Activated T-cell treated with anti-CD3 and anti-CD28 coated beads, Interleukin-2, amount 50 U/mL, for 72 hours (primary cell): Measurements from ENCODE around the gene CLCN7. TPM values are rescaled to one million over a fixed set of nuclear protein-coding genes. Genes with fewer than 3 reads are reported as not detected.
A peak's percentile ranks its signal among the peaks of the same experiment; 100 is the strongest.

Experiments
- ATAC-seq, 2 donors: fragments of 150-1000 bp; cut with Tn5 transposase; replicated peaks in 1 of 2; 2 replicates each; pipeline ENCODE4 v1.10.0; 2021; ENCODE audit warnings: moderate library complexity in 2 of 2, mild to moderate bottlenecking in 1 of 2
- DNase-seq, 2 donors: peaks; one replicate each; pipeline ENCODE4 v3.0.0; 2021 to 2022; ENCODE audit warnings: mixed read lengths in 1 of 2
- H3K27ac Mint-ChIP-seq: one replicate; pipeline ENCODE4 v1.8.0; 2022; ENCODE audit warnings: mild to moderate bottlenecking, moderate library complexity, mixed read lengths
- H3K27me3 Mint-ChIP-seq: one replicate; pipeline ENCODE4 v1.8.0; 2022; ENCODE audit warnings: low read depth, mixed read lengths
- H3K36me3 Mint-ChIP-seq, 2 donors: one replicate each; pipeline ENCODE4 v1.8.0; 2022; ENCODE audit warnings: mixed read lengths in 2 of 2, mild to moderate bottlenecking in 1 of 2; ENCODE audit not compliant: insufficient read depth in 2 of 2
- H3K4me1 Mint-ChIP-seq: one replicate; pipeline ENCODE4 v1.8.0; 2022; ENCODE audit warnings: low read depth, mixed read lengths
- H3K4me3 Mint-ChIP-seq, 2 donors: one replicate each; pipeline ENCODE4 v1.8.0; 2022; ENCODE audit warnings: mild to moderate bottlenecking in 2 of 2, mixed read lengths in 2 of 2, moderate library complexity in 2 of 2
- H3K9me3 Mint-ChIP-seq, 2 donors: one replicate each; pipeline ENCODE4 v1.8.0; 2022; ENCODE audit warnings: mixed read lengths in 2 of 2
- total RNA-seq, 2 donors: library from RNA; stranded (reverse); gene quantifications; one replicate each; pipeline ENCODE4 v1.2.3, GENCODE V29; 2022

CLCN7 gene
- total RNA-seq, 2 donors from 2014 or later = 53.7 to 55.1 TPM

- ATAC-seq (peak; percentile 69 to 71), DNase-seq (peak; percentile 82 to 83)
- Mint-ChIP-seq H3K27ac (peak overlapping the region; percentile 79), H3K27me3 (no peaks in the 10 kb centered on the region), H3K4me1 (peaks cover 31% of the 10 kb centered on the region), H3K4me3 (peak overlapping the region; percentile 86 to 89), H3K36me3 (no peaks in the 10 kb centered on the region), H3K9me3 (no peaks in the 10 kb centered on the region)
Observed at GRCh38 chr16:1413684-1414531, 60.9 kb downstream of the CLCN7 start.

DNA sequence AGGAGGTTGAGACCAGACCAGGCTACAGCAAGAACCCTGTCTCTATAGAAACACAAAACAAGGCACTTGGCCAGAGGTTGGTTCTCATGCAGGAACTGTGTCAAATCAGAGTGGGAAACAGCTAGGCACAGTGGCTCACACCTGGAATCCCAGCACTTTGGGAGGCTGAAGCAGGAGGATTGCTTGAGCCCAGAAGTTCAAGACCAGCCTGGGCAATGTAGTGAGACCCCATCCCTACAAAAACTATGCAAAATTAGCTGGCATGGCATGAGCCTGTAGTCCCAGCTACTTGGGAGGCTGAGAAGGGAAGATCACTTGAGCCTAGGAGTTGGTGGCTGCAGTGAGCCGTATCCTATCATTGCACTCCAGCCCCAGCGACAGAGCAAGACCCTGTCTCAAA lies 62.0 kb downstream of the CLCN7 start:
- Mint-ChIP-seq H3K4me3 (peak overlapping the region; percentile 59 to 89), H3K9me3 (no peaks in the 10 kb centered on the region), H3K4me1 (peaks cover 29% of the 10 kb centered on the region), H3K27me3 (no peaks in the 10 kb centered on the region), H3K36me3 (no peaks in the 10 kb centered on the region), H3K27ac (no peak overlapping the region)
- ATAC-seq (no peak), DNase-seq (no peak)

DNA sequence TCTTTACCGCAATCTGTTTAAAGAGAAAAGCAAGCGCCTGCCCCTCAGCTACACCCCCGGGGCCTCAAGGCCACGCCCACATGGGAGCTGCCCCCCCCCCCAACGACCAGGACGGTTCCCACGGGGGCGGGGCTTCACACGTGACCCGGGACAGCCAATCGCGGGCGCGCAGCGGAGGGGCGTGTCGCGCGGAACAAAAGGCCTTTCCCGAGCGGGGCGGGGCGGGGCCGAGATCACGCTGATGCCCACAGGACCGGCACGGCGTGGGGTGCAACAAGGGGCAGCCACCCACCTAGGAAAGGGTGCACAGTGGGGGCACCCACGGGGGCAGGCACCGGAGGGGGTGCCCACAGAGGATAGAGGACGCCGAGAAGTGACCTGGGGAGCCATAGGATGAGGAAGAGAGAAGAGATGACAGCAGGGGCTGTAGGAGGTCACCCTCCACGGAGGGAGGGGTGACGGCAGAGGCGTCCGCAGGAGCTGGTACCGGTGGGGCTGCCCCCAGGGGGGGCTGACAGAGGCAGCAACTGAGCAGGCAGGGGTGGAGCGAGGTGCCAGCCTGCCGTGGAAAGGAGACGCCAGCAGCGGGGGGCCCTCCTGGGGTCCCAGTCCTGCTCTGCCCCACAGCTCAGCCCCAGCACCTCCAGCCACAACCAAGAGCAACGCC lies 66.5 kb downstream of the CLCN7 start:
- peak; percentile 94 to 96 for ATAC-seq
- no peaks in the 10 kb centered on the region for H3K27me3 Mint-ChIP-seq
- H3K27ac Mint-ChIP-seq = no peak overlapping the region
- peak overlapping the region; percentile 81 to 90 for H3K4me3 Mint-ChIP-seq
- peaks cover 38% of the 10 kb centered on the region for H3K4me1 Mint-ChIP-seq
- no peaks in the 10 kb centered on the region for H3K36me3 Mint-ChIP-seq
- DNase-seq = peak; percentile 96
- no peaks in the 10 kb centered on the region for H3K9me3 Mint-ChIP-seq

GRCh38 chr16:1407753-1408152 lies 67.1 kb downstream of the CLCN7 start:
- Mint-ChIP-seq H3K27me3 (no peaks in the 10 kb centered on the region), H3K4me3 (peak overlapping the region; percentile 81 to 90), H3K4me1 (peaks cover 38% of the 10 kb centered on the region), H3K9me3 (no peaks in the 10 kb centered on the region), H3K36me3 (no peaks in the 10 kb centered on the region), H3K27ac (no peak overlapping the region)
- ATAC-seq (no peak), DNase-seq (no peak)

DNA sequence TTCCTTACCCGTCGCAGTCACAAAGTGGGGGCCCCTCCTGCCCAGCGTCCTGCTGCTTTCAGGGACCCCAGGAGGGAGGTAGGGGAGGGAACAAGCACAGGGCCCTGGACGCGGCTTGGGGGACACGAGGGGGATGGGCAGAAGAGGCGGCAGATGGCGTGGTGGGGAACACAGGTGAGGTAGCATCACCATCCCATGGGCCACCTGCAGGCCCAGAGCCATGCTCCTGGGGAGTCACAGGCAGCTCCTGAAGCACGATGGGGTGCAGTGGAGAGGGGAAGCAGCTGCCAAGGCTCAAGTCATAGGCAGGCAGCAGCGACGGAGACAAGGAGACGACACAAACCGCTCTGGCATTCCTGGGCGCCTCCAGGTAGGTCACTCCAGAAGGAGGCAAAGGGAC lies 71.1 kb downstream of the CLCN7 start:
- Mint-ChIP-seq H3K27me3 (no peaks in the 10 kb centered on the region), H3K4me1 (peaks cover 25% of the 10 kb centered on the region), H3K4me3 (no peak overlapping the region), H3K36me3 (peaks cover 0 to 6% of the 10 kb centered on the region in 2 donors), H3K9me3 (no peaks in the 10 kb centered on the region), H3K27ac (no peak overlapping the region)
- no peak for DNase-seq
- no peak for ATAC-seq

DNA sequence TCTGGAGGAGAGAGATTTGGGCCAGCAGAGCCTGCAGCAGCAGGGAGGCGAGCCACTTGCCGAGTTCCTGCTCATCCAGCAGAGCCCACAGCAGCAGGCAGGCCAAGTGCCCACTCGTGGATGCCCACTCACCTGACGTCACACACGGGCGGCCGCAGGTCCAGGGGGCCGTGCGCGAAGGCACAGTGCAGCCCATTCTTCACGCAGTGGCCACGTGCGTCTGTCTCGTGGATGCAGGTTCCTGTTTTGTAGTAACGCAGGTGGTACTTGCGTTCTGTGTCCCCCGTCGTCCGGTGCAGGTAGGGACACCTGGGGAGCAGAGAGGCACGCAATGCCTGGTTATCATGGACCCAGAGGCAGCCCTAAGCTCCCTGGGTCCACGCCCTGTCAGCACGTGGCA lies 71.8 kb downstream of the CLCN7 start:
- DNase-seq (no peak), ATAC-seq (no peak)
- Mint-ChIP-seq H3K9me3 (no peaks in the 10 kb centered on the region), H3K27ac (no peak overlapping the region), H3K4me1 (peaks cover 21% of the 10 kb centered on the region), H3K4me3 (no peak overlapping the region), H3K27me3 (no peaks in the 10 kb centered on the region), H3K36me3 (peaks cover 0 to 7% of the 10 kb centered on the region in 2 donors)

GRCh38 chr16:1401758-1402154 lies 73.1 kb downstream of the CLCN7 start:
- peaks cover 11% of the 10 kb centered on the region for H3K4me1 Mint-ChIP-seq
- no peaks in the 10 kb centered on the region for H3K9me3 Mint-ChIP-seq
- H3K4me3 Mint-ChIP-seq = no peak overlapping the region
- H3K27ac Mint-ChIP-seq = no peak overlapping the region
- peaks cover 0 to 7% of the 10 kb centered on the region in 2 donors for H3K36me3 Mint-ChIP-seq
- no peaks in the 10 kb centered on the region for H3K27me3 Mint-ChIP-seq
- DNase-seq = no peak
- no peak for ATAC-seq

GRCh38 chr16:1401061-1401757 lies 73.6 kb downstream of the CLCN7 start:
- H3K36me3 Mint-ChIP-seq = peaks cover 0 to 7% of the 10 kb centered on the region in 2 donors
- H3K4me3 Mint-ChIP-seq = no peak overlapping the region
- ATAC-seq (no peak), DNase-seq (no peak)
- peaks cover 9% of the 10 kb centered on the region for H3K4me1 Mint-ChIP-seq
- H3K27ac Mint-ChIP-seq = no peak overlapping the region
- no peaks in the 10 kb centered on the region for H3K9me3 Mint-ChIP-seq
- no peaks in the 10 kb centered on the region for H3K27me3 Mint-ChIP-seq

- Mint-ChIP-seq H3K27ac (no peak overlapping the region), H3K4me1 (peaks cover under 1% of the 10 kb centered on the region), H3K4me3 (no peak overlapping the region), H3K36me3 (peaks cover 0 to 7% of the 10 kb centered on the region in 2 donors), H3K27me3 (no peaks in the 10 kb centered on the region), H3K9me3 (no peaks in the 10 kb centered on the region)
- DNase-seq (no peak), ATAC-seq (no peak)
Observed at GRCh38 chr16:1398826-1399581, 75.8 kb downstream of the CLCN7 start.

DNA sequence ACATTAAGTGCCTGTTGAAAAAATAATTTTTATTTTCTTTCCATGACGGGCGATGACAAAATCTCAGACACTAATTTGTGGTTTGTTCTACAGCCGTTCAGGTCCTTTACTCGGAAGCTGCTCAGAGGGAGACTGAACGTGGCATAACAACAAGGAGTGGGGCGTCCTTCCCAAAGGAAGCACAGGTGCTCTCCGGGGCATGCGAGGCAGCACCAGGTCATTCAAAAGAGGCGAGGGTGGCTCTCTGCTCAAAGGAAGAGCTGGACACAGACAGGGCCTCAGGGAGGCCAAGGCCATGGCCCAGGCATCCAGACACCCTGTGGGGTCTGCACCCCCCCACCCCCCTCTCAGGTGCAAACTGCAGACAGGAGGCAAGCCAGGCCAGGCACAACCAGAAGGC lies 76.5 kb downstream of the CLCN7 start:
- no peaks in the 10 kb centered on the region for H3K27me3 Mint-ChIP-seq
- ATAC-seq (no peak), DNase-seq (no peak)
- H3K4me3 Mint-ChIP-seq = no peak overlapping the region
- peak overlapping the region; percentile 31 for H3K27ac Mint-ChIP-seq
- peaks cover 0 to 7% of the 10 kb centered on the region in 2 donors for H3K36me3 Mint-ChIP-seq
- H3K4me1 Mint-ChIP-seq = no peaks in the 10 kb centered on the region
- no peaks in the 10 kb centered on the region for H3K9me3 Mint-ChIP-seq

DNA sequence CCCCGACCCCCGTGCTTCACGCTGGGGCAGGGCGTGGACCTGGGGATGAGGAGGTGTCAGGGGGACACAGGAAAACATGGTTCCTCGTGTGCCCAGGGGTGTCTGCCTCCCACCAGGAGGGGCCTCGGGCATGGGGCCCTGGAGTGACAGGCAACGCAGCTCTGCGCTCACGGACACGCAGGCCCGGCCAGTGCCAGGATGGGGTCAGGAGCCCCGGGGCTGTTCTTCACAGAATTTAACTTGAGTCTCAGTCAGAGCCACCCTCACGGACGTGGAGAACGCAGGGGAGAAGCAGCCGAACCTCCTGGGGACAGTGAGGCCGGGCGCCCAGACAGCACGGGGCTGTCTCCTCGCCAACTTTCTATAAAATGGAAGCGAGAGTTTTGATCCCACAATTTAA lies 77.0 kb downstream of the CLCN7 start:
- ATAC-seq (no peak), DNase-seq (no peak)
- H3K9me3 Mint-ChIP-seq = no peaks in the 10 kb centered on the region
- H3K4me3 Mint-ChIP-seq = no peak overlapping the region
- H3K4me1 Mint-ChIP-seq = no peaks in the 10 kb centered on the region
- H3K27ac Mint-ChIP-seq = no peak overlapping the region
- H3K27me3 Mint-ChIP-seq = no peaks in the 10 kb centered on the region
- peaks cover 0 to 7% of the 10 kb centered on the region in 2 donors for H3K36me3 Mint-ChIP-seq

GRCh38 chr16:1395444-1396031 lies 79.3 kb downstream of the CLCN7 start:
- no peak overlapping the region for H3K4me3 Mint-ChIP-seq
- H3K4me1 Mint-ChIP-seq = no peaks in the 10 kb centered on the region
- DNase-seq (no peak), ATAC-seq (no peak)
- H3K27me3 Mint-ChIP-seq = no peaks in the 10 kb centered on the region
- no peaks in the 10 kb centered on the region for H3K9me3 Mint-ChIP-seq
- H3K36me3 Mint-ChIP-seq = peaks cover 0 to 2% of the 10 kb centered on the region in 2 donors
- H3K27ac Mint-ChIP-seq = no peak overlapping the region
